ENCODE results near the gene PRR13.

GRCh38 chr12:53399896-53400295 is 41.6 kb upstream of the PRR13 start:
- TF ChIP-seq YY1 (IDR thresholded peaks at IDR 0.05; ENCODE audit: insufficient read depth, insufficient read length) (no peak), SUZ12 (IDR thresholded peaks at IDR 0.05; ENCODE audit: extremely low read depth, insufficient read depth, insufficient read length) (no peak)
